Left forelimb (tissue), 1 donor: ENCODE results near the gene DCAF11.

Experiments used
- DNase-seq: peaks from one replicate; pipeline ENCODE4 v3.0.0-alpha.2; 2018; ENCODE audit warnings: low spot score

The DCAF11 gene

DNA sequence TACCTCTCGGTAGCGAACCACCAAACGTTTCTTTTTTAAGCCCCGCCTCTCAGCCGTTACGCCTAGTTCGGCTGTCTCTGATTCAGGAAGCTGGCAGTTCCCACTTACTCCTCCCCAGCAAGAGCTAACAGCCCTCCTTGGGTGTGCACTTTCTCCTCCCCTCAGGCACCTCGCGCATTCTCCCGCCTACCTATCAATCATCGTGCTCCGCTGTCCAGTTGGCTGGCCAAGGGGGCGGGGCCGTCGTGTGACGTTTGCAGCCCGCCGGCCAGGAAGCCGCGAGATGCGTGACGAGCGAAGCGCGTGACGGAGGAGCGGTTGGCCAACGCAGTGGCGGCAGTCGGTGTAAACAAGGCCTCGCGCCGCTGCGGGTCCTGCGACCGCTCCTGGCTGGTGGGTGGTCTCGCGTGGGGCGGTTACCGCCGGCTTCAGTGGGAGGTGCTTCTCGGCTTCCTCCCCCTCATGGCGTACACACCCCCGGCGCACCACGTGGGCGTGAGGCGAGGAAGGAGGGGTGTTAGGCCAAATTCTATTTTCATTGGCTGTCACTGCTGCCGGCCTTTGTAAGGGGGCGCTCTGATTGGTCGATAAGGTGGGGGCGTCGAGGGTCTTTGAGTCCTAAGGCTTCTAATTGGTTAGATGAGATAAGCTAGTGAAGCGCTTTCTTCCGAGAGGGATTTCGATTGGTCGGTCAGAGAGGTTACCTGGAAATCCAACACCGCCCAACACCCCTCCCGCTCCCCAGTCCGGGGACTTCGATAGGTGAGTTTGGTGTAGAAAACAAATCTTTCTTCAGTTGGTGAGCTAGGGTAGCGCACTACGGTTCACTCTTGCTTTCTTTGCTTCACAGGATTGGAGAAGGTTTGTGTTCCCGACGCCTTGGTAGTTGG lies at the start of gene DCAF11, which contains the start of gene NRL:
Gene DCAF11 (plus strand): TSS at position 246 of the 890 bp plus-strand sequence. CDS start 818 bp downstream, outside the sequence.
Gene NRL (minus strand): TSS at position 418 of the 890 bp plus-strand sequence. CDS start 32,101 bp downstream, outside the sequence.
- DNase-seq: peak; percentile 99

DNA sequence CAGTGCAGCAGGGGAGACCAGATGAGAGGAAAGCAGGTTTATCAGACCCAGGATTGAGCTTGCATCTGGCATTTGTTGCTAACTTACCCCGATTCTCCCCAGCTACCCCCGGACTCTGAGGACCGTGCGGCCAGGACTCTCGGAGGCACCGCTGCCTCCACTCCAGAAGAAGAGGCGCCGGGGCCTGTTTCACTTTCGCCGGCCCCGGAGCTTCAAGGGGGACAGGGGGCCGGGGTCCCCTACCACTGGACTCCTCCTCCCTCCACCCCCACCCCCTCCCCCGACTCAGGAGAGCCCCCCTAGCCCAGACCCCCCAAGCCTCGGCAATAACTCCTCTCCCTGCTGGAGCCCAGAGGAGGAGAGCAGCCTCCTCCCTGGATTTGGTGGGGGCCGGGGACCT lies 49.7 kb upstream of the DCAF11 start:
- DNase-seq: no peak

DNA sequence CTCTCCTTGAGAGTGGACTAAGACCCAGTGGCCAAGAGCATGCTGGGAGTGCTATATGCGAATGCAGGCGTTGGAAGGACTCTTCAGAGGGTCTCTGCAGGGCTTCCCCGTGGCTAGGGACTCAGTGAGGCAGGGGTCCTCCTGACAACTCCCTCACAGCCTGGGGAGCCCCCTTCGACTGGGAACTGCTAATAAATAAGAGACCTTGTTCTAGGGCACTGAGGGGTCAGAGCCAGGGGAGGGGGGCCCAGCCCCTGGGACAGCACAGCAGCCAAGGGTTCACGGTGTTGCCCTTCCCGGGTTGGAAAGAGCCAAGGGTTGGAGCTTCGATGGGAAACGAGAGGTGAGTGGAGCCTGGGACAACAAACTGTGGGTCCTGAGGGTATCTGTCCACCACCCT lies 49.2 kb upstream of the DCAF11 start:
- no peak for DNase-seq

DNA sequence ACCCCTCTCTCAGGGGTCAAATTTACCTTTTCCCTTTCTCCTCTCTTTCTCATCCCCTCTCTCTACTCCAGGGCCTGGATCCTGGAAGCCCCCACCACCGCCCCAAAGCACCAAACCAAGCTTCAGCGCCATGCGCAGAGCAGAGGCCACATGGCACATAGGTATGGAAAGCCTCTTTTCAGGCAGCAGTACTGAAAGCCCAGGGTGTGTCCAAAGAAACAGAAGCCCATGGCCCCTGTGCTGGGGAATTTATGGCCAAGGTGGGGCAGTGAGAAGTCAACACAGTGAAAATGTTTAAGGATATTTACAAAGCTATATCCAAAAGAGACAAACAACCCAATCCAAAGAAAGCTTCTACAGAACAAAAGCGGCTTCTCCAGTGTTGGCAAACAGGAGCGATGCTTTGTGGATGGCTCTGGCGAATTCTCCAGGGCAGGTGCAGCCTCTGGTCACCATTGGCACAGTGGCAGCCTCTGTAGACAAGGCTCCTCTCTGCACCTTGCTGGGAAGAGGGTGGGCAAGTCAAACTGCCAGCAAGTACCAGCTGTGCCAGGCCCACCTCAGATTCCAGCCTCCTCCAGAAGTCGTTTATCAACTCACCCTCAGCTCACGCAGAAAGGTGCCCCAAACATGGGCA lies 48.0 kb upstream of the DCAF11 start:
- DNase-seq: no peak

DNA sequence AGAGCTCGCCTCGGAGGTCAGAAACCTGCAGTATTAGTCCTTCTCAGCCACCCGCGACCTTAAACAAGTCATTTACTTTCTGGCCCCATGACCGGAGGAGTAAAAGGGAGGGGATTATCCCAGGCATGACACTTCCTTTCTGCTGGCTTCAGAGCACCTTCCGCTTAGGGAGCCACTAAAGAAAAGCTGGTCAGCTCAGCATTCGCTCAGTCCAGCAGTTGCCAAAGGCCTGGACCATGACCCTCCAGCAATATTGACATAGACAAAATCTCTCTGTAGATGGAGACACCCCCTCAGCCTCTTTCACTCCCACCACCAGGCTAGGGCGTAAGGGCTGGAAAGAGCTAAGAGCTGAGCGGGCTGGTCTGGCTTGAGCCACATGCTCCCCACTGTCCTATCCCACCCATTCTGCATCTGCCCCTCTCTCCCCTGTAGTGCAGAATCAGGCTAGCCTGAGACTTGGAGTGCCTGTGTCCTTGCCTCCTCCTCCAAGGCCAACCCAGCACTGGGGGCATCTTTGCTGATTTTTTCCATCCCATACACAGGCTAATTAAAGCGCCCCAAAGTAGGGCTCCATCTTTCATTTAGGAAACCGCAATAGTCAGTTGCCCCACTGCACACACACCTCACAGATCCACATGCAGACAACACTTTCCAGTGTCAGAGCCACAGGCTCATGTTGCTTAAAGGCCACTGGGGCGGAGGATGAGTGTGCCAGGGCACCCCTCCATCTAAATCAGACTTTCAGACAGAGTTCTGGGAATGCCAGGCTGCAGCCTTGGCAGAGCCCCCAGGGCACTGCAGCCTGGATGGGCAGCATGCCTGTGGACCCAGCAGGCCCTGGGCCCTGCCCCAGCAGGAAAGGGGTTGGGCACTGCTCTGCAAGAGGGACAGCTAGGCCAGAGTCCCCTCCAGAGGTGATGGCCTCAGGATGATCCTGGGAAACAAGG lies 47.2 kb upstream of the DCAF11 start:
- no peak for DNase-seq

DNA sequence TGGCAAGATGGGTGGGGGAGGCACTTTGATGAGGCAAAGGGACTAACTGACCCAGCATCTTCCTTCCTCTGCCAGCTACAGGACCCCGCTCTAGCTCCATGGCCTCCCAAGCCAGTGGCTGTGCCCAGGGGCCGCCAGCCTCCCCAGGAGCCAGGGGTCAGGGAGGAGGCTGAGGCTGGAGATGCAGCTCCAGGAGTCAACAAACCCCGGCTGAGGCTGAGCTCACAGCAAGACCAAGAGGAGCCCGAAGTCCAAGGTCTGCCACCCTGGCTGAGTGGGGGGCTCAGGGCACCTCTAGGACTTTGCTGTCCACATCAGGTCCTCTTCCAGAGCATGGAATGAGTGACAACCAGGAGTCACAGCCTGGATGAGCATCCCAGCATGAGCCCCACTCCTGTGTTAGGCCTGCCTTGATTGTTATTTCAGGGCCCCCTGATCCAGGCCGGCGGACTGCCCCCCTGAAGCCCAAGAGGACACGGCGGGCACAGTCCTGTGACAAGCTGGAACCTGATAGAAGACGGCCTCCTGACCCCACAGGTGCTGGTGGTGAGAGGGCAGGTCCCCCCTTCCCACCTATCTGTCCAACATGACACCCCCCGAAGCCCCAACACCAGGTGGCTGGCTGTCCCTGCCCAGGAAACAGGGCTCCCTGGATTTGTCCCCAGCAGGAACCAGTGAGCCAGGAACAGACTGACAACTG lies 45.7 kb upstream of the DCAF11 start:
- DNase-seq: no peak

DNA sequence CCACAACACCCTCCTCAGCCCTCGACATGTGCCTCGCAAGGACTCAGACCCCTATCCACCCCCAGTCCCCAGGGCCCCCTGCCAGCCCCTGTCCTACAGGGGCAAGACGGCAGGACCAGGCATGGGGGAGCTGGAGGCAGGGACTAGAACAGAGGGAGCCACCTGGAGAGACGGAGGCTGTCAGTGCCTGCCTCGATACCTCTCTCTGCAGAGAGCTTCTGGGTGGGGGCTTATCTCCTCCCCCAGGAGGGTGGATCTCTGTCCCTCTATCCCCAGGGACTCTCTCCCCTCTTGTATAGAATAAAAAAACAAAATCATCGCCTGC lies 45.2 kb upstream of the DCAF11 start:
- no peak for DNase-seq

DNA sequence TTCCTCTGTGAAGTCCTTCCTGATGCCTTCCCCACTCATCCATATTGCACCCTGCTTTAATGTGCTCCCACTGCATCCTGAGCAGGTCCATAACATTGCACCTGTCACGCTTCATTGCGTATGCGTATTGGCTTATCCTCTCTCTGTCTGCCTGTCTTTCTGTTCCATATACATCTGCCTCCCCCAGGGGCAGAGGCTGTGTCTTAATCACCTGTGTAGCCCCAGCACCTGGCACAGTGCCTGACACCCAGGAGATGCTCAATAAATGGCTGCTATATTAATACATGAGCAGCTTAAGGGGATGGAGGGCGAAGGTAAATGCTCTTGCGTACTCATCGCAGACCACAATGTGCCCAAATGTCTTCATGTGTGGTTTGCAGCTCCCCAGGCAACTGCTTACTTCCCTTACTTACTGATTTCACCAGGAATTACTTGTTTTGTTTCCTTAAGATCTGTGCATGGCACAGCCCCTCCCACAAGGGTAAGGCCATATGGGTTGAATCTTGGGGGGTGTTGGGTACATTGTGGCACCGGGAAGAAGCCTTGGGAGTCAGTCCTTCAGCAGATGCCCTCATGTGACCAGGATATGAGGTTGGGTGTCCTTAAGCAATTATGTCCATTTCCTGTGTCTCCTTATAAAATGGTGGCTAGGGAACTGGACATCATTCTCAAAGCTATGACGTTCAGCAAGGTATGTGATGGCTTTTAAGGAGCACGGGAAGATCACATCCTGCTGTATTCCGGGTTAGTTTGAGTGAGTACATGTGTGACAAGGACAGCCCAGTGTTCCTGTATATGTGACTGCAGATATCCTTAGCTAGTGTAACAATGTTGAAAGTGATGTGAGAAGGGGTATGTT lies 44.1 kb upstream of the DCAF11 start:
- DNase-seq: no peak

DNA sequence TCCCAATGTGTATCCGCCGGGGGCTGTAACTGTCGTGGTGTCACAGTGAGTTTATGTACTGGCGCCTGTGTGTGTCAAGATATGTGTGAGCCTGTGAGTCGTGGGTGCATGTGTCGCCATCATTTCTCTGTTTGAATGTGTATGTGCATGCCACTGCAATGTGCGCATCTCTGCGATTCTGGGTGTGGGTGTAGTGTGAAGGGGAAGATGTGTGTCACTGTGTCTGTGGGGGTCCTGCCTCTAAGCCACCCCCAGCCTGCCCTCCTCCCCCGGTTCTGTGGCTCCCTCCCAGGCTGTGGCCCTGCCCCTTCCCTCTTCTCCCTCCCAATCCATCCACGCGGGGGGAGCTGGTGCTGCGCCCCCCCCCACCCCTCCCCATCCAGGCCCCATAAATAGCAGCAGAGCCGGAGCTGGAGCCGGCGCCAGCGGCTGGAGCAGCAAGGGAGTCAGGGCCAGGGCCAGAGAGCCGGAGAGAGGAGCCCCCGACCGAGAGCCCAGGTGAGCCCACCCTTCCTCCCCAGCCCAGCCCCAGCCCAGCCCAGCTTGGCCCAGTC lies 43.4 kb upstream of the DCAF11 start, which contains the start of gene CPNE6:
Gene CPNE6 (plus strand): TSS at position 419 of the 554 bp plus-strand sequence. CDS start 1,375 bp downstream, outside the sequence.
- DNase-seq: no peak

DNA sequence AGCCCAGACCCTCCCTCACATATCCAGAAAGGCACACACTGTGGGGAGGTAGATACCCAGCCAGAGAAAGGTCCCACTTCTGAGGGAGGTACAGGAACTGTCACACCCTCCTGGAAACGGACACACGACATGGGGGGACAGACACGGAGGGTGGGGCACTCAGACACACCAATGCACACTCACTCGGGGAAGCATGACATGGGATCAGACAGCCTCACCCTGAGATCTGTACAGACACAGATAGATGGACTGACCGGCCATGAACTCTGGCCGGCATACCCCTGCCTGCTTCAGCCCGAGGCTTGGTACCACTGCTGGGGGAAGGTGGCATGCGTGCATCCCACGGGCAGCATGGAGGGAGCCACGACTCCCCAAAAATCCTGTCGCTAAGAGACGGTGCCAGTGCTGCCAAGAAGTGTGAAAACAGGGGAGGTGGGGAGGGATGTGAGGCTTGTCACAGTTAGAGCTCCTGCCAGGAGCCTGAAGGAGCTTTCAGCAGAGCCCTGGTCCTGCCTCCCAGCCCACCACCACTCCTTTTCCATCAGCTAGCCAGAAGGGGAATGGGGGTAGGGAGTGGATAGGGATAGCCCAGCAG lies 42.6 kb upstream of the DCAF11 start:
- no peak for DNase-seq

DNA sequence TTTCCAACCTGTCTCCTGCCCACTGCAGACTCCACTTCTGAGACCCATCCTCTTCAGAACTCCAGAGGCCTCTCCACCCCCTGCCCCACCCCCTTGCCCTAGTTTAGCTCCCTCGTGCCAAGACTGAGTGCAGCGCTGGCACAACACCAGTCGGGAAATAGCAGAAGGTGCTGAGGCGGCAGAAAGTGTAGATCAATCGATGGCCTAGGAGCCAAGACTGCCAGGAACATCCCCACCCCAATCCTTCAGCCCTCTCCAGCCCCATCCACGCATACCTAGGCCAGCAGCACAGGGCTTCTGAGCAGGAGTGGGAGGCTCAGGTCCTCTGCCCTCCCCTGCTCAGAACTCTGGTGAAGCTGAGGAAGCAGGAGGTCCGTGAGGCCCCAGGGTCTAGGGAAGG lies 42.1 kb upstream of the DCAF11 start:
- DNase-seq: no peak

DNA sequence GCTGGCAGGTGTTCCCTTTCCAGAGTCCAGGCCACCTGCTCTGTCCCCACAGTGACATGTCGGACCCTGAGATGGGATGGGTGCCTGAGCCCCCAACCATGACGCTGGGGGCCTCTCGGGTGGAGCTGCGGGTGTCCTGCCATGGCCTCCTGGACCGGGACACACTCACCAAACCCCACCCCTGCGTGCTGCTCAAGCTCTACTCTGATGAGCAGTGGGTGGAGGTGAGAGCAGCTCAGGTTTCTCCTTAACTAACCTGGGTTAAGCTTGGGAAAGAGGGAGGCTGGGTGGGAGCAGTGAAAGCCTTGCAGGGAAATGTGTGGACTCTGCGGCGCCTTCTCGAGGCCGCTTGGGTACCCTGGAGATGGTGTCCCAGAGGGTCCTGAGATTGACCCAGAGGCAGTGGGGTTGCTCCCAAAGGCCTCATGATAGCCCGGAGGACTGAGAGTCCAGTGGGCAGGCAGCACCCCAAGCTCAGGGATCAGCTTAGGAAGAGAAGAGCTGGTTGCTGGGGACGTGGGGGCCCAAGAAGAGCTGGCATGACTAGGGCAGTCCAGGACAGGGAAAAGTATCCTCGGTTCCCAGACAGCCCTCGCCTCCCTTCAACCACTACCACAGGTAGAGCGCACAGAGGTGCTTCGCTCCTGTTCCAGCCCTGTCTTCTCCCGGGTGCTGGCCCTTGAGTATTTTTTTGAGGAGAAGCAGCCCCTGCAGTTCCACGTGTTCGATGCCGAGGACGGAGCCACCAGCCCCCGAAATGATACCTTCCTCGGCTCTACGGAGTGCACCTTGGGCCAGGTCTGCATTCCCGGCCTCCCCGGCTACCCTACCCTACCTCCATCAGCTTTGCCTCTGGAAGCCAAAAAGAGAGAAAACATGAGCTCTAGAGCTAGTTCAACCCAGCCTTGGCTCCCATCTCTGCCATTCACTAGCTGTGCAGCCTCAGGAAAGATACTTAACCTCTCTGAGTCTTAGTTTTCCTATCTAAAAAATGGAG lies 41.4 kb upstream of the DCAF11 start:
- DNase-seq: no peak

DNA sequence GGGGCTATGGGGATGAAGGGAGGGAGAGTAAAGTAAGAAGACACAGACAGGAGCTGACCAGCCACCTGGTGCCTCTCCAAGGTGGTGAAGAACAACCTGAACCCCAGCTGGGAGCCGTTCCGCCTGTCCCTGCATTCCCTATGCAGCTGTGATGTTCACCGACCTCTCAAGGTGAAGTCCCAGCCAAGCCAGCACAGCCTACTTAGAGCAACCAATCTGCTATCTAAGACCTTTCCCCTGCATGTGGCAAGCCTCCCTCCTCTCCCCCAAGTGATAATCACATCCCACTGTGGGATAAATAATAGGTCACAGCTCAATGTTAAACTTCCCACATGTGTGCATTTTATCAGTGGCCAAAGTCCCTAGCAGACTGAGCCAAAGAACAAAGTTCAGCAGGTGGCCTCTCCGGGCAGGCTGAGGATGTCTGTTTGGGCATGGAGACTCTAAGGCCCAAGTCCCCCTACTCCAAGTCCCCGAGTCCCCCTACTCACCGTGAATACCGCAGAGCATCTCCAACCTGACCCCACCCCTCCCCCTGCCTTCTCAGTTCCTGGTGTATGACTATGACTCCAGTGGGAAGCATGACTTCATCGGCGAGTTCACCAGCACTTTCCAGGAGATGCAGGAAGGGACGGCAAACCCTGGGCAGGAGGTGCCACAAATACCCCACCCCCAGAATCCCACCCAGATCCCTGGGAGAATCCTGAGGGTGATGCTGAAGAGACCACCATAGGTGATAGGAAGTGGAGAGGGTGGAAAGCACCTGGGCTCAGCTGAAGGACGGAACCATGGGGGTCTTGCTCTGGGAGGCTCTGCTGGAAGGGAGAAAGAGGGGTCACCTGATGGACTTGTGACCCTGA lies 39.7 kb upstream of the DCAF11 start:
- no peak for DNase-seq

DNA sequence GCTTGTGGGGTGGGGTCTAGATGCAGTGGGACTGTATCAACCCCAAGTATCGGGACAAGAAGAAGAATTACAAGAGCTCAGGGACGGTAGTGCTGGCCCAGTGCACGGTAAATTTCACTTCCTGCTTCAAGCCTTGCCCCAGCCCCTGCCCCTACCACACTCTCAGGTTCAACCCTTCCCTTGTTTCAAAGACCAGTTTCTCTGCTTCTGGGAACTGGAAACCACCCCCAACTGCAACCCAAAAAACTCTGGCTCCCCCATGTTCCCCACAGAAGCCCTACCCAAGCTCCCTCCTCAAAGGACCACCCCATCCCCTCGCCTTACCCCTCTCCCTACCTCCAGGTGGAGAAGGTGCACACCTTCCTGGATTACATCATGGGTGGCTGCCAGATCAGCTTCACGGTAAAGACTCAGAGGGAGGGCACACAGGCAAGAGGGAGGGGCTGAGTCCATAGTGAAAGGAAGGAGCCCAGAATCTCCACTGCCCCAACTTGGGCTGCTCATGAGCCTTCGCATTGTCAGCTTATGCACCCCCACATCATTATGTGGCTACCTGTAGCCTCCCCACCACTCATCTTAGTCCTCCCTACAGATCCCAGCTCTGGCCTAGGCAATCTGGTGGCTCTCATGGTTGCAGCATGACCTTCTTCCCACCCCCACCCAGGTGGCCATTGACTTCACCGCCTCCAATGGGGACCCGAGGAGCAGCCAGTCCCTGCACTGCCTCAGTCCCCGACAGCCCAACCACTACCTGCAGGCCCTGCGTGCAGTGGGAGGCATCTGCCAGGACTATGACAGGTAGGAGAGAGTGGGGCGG lies 38.9 kb upstream of the DCAF11 start:
- DNase-seq: no peak

DNA sequence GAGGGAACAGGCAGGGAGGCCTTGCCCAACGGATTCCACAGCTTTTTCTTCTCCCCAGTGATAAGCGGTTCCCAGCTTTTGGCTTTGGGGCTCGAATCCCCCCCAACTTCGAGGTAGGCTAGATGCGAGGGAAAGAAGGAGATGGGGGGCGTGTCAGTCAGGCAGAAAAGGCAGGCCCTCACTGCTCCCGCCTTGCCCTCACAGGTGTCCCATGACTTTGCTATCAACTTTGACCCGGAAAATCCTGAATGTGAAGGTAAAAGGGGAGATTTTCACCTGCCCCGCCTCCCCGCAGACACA lies 38.3 kb upstream of the DCAF11 start:
- no peak for DNase-seq

DNA sequence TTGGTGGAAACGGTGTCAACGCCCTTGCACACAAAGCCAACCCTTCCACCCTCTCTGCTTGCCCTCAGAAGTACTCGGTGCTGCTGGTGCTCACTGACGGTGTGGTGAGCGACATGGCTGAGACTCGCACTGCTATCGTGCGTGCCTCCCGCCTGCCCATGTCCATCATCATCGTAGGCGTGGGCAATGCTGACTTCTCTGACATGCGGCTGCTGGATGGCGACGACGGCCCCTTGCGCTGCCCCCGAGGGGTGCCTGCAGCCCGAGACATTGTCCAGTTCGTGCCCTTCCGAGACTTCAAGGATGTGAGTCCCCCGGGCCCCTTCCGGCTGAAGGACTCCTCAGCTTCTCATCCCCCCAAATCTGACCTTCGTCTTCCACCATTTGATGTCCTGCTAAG lies 37.5 kb upstream of the DCAF11 start:
- DNase-seq: no peak

DNA sequence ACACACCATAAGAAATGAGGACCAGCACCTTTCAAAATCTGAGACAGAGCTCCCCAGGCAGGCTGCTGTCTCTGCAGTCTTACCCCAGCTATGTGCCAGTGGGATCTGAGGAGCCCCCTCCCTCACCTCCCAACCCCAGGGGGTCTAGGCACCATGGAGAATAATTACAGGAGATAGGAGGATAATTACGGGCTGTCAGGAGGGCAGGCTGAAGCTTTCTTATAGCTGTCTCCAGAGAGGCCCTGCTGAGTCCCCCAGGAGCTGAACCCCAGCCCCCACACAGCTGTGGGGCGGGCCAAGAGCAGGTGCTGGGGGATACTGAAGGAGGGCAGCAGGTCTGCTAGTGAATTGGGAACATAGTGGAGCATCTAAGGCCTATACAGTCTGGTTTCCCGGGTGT lies 36.4 kb upstream of the DCAF11 start:
- DNase-seq: no peak
